Left lung (tissue), 10 donors: ENCODE data around the gene EXOC4. TPM values are rescaled to one million over a fixed set of nuclear protein-coding genes. Genes with fewer than 3 reads are reported as not detected.

Experiments
- ATAC-seq: fragments of 200-7000 bp; cut with Tn5 transposase; one replicate; pipeline ENCODE4 v1.9.1; 2020; ENCODE audit warnings: moderate library complexity
- DNase-seq, 4 donors: peaks; one replicate each; pipeline ENCODE4 v3.0.0-alpha.2; 2013 to 2020
- H3K27ac ChIP-seq, 2 donors: fragments of 200-600 bp; sonication (generic) in 1 of 2; one replicate each; pipeline versions ENCODE4 v1.5.0 to v1.8.0; 2020 to 2021
- H3K27me3 ChIP-seq, 2 donors: fragments of 200-600 bp; sonication (generic) in 1 of 2; one replicate each; pipeline versions ENCODE4 v1.5.0 to v1.8.0; 2020 to 2021
- H3K36me3 ChIP-seq, 2 donors: fragments of 200-600 bp; sonication (generic) in 1 of 2; one replicate each; pipeline versions ENCODE4 v1.5.0 to v1.8.0; 2020 to 2021
- H3K4me1 ChIP-seq, 2 donors: fragments of 200-600 bp; one replicate each; pipeline ENCODE4 v1.8.0; 2021
- H3K4me3 ChIP-seq, 2 donors: fragments of 200-600 bp; sonication (generic) in 1 of 2; one replicate each; pipeline versions ENCODE4 v1.5.0 to v1.8.0; 2020 to 2021; ENCODE audit warnings: mild to moderate bottlenecking in 1 of 2
- H3K9me3 ChIP-seq, 2 donors: fragments of 200-600 bp; sonication (generic) in 1 of 2; one replicate each; pipeline versions ENCODE4 v1.5.0 to v1.8.0; 2020 to 2021
- CTCF ChIP-seq, 2 donors: fragments of 200-600 bp; sonication (generic) in 1 of 2; IDR thresholded peaks; one replicate each; pipeline versions ENCODE4 v1.5.0 to v1.8.0; 2021; ENCODE audit warnings: antibody characterized with exemption in 2 of 2
- intact Hi-C, 2 donors: fragments of 100-400 bp; cut with DNase I; formaldehyde crosslinking; loops; one replicate each; pipeline versions ENCODE4 v1.11.2 to v1.14.2; 2022
- polyA plus RNA-seq, 6 donors: library from polyadenylated mRNA; unstranded; fragments of 120-200 nt; gene quantifications; one replicate each; pipeline ENCODE4 v1.2.1, GENCODE V29; 2013; ENCODE audit not compliant: insufficient read length in 6 of 6
- total RNA-seq, 2 donors: library from RNA; stranded (reverse); fragmentation: NEBNext Ultra II Directional; extraction: Animal tissue kit (Norgen Biotek cat#: 25700); gene quantifications; one replicate each; pipeline ENCODE4 v1.2.1, GENCODE V29; 2021
- donor health status: DM: no; HTN: yes; CAD: no.
- donor health status: DM: no; HTN: no; CAD: no.

Gene EXOC4
- total and polyA plus RNA-seq, 8 donors: 52.5 to 79.4 (median 65.9) TPM

GRCh38 chr7:133976140-133976539 is 723.3 kb downstream of the EXOC4 start:
- no peak for TF ChIP-seq CTCF (IDR thresholded peaks at IDR 0.05)
- no peak overlapping the region for H3K4me3 ChIP-seq
- ATAC-seq (no peak), DNase-seq (no peak)
- intact Hi-C loops: no loop called here
- H3K4me1 ChIP-seq: no peaks in the 10 kb centered on the region
- no peaks in the 10 kb centered on the region for H3K36me3 ChIP-seq
- H3K9me3 ChIP-seq: no peaks in the 10 kb centered on the region
- no peak overlapping the region for H3K27ac ChIP-seq
- H3K27me3 ChIP-seq: no peaks in the 10 kb centered on the region

- Histone ChIP-seq H3K27ac (no peak overlapping the region), H3K36me3 (no peaks in the 10 kb centered on the region), H3K9me3 (no peaks in the 10 kb centered on the region), H3K4me3 (no peak overlapping the region), H3K27me3 (no peaks in the 10 kb centered on the region), H3K4me1 (no peaks in the 10 kb centered on the region)
- intact Hi-C loops: no loop called here
- ATAC-seq (no peak), DNase-seq (no peak)
- no peak for TF ChIP-seq CTCF (IDR thresholded peaks at IDR 0.05)
Observed at GRCh38 chr7:133977409-133978274, 724.8 kb downstream of the EXOC4 start.

- TF ChIP-seq CTCF (IDR thresholded peaks at IDR 0.05): no peak
- intact Hi-C loops: no loop called here
- no peaks in the 10 kb centered on the region for H3K27me3 ChIP-seq
- H3K9me3 ChIP-seq: no peaks in the 10 kb centered on the region
- DNase-seq: no peak
- H3K27ac ChIP-seq: no peak overlapping the region
- no peaks in the 10 kb centered on the region for H3K36me3 ChIP-seq
- no peak for ATAC-seq
- H3K4me1 ChIP-seq: no peaks in the 10 kb centered on the region
- H3K4me3 ChIP-seq: no peak overlapping the region
Observed at GRCh38 chr7:133978502-133979295, 725.8 kb downstream of the EXOC4 start.

GRCh38 chr7:133980804-133981203 is 727.9 kb downstream of the EXOC4 start:
- Histone ChIP-seq H3K36me3 (no peaks in the 10 kb centered on the region), H3K27ac (no peak overlapping the region), H3K4me1 (no peaks in the 10 kb centered on the region), H3K9me3 (no peaks in the 10 kb centered on the region), H3K27me3 (no peaks in the 10 kb centered on the region), H3K4me3 (no peak overlapping the region)
- no peak for DNase-seq
- no peak for ATAC-seq
- no peak for TF ChIP-seq CTCF (IDR thresholded peaks at IDR 0.05)
- intact Hi-C loops: no loop called here
